Activated CD4-positive, alpha-beta T cell treated with anti-CD3 and anti-CD28 coated beads, Interleukin-2, amount 50 U/mL, for 1 hour (primary cell): ENCODE results near the gene DEFB113.

Experiments used
- DNase-seq: peaks from one replicate; pipeline ENCODE4 v3.0.0-alpha.2; 2020

The DEFB113 gene

DNA sequence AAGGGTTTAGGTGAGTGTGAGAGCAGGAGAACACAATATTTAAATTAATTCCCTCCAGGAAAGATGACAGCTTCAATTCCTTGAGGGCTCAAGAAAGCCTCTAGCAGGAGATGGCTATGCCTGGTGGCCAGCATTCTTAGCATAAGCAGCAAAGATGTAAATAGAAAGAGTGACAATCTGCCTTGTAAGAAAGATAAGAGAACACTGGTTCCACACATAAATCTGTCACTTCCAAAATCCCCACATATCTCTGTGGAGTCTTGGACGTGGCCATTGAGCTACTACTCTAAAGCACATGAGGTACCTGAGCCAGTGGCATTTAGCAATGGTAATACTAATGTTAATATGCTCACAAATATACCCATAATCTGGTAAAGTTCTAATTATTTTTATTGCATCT, 34.7 kb downstream of the DEFB113 start:
- DNase-seq: no peak

GRCh38 chr6:49933526-49933925, 35.9 kb downstream of the DEFB113 start:
- DNase-seq: no peak

DNA sequence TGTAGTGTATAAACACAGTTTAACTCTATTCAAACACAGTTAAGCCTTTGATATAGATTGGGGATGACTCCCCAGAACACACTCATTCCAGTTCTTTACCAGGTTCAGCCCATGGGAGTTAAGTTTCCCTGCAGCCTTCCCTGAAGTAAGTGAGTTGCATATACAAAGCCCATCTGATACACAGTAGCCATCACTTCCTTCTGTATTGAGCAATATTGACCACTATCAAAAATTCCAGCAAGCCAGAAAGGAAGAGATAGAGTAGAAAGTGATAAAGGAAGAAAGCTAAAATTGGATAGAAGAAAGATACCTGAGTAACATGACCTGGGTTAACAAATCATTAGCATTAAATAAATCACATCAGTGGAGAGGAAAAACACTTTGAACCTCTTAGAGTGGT, 40.1 kb downstream of the DEFB113 start:
- DNase-seq: no peak

DNA sequence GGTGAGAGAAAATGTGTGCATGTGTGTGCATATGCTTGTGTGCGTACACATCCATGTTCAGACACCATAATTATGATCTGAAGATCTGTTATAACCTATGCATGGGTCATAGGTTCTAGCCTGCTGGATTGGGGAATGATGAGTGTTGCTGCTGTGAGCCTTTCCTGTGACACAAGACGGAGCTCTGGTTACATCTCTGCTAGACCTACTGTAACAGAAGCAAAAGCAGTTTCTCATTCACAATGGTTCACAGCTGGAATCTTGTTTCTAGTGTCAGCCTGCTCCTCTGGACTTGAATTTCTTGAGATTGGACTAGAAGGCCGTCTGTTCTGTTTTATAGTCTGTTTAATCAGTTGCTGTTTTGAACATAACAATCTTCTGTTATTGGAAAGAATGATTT, 45.6 kb downstream of the DEFB113 start:
- no peak for DNase-seq

DNA sequence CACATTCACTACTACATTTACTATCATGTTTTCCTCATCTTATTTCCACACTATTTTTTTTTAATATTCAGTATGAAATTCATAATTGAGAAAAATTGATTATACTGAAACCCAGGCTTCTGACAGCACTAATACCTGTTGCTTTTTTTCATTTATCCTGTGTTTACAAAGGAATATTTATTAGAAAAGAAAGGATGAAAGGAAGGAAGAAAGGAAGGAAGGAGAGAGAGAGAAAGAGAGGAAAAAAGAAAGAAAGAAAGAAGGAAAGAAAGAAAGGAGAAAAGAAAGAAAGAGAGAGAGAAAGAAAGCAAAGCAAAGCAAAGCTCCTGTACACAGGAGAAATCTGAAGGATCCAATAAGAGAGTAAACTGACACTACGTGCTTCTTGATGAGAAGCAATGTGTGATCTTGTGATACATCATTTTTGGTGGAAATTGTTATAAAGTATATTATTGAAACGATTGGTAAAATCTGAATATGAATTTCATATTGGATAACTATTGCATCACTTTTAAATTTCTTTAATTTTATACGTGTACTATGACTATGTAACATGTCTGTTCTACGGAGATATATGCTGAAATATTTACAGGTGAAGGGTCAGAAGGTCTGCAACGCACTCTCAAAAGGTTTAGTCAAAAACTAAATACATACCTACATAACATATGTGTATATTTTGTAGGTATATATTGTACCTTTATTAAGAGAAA, 49.3 kb downstream of the DEFB113 start:
- no peak for DNase-seq

- no peak for DNase-seq
These were observed 50.2 kb downstream of the DEFB113 start for GRCh38 chr6:49919261-49919660.

DNA sequence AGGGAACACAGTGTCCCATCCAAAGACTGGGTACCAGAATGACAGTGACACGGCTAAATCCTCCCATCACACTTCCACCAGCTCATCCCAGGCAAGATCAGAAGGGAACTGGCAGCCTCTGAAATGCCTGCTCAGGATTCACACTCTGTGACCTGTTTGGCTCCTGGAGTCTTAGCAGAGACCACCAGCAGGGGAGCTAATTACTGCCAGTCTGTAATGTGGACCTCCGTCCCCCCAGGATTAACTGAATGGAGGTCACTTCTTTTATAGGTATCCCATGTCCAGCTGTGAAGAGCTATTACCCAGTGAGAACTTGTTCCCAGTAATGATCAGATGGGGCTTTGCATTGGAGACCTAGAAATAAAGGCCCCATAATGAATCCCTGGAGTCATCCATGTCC, 50.6 kb downstream of the DEFB113 start:
- DNase-seq: no peak
